GM19023 (cell line): ENCODE measurements around the gene CEP70.
"Not testable (repeated sequence)": the region's sequence is repeated elsewhere in the genome, so short reads cannot be mapped to it uniquely, and the experiment has no call there.

Experiments
- ATAC-seq: cut with Tn5 transposase; IDR thresholded peaks from one replicate; pipeline ENCODE4 v1.9.1; 2021; ENCODE audit warnings: mild to moderate bottlenecking, moderate library complexity; ENCODE audit not compliant: unreplicated experiment

The CEP70 gene

GRCh38 chr3:138593488-138594149 is 441 bp downstream of the CEP70 start:
- ATAC-seq = no peak

DNA sequence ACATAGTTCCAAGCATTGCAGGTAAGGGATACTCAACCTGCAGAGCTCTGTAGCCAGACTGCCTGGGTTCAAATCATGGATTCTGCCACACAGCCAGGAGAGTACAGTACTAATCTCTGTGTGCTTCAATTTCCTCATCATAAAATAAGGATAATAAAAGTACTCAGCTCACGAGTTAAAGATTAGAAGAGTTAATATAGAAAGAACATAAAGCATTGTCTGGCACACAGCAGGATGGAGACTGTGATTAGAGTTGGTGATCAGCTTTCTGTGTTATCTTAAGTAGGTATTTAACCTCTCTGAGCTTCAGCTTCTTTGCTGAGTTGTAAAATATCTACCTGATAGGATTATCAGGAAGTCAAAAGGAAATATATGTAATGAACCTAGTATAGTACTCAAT is 2.7 kb downstream of the CEP70 start:
- ATAC-seq = no peak

DNA sequence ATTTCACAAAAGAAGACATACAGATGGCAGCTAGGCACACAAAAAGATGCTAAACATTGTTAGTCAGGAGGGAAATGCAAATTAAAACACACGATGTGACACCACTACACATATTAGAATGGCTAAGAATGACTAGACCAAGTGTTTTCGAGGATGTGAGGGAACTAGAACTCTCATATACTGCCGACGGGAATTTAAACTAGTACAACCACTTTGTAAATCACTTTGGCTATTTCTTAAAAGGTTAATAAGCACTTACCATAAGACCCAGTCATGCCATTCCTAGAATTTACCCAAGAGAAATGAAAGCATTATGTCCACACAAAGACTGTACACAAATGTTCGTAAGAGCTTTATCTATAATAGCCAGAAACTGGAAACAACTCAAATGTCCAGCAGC is 5.6 kb downstream of the CEP70 start:
- ATAC-seq = no peak

GRCh38 chr3:138587374-138587773 is 6.7 kb downstream of the CEP70 start:
- ATAC-seq = no peak

DNA sequence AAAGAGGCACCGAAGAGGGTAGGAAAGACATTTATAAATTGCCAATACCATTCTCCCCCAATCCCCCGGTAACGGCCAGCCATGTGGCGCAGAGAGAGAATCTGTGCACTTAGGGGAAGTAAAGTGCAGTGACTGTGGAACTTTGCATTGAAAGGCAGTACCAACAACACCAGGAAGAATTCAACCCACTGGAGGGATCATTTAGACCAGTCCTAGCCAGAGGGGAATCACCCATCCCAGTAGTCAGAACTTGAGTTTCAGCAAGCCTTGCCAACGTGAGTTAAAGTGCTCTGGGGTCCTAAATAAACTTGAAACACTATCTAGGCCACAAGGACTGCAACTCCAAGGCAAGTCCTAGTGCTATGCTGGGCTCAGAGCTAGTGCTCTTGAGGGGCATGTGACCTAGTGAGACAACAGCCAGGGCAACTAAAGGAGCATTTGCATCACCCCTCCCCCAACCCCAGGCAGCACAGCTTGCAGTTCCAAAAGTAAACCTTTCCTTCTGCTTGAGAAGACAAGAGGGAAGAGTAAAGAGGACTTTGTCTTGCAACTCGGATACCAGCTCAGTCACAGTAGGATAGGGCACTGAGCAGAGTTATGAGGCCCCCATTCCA is 15.0 kb downstream of the CEP70 start:
- no peak for ATAC-seq

- ATAC-seq = peak; percentile 74
Observed at GRCh38 chr3:138578141-138578540, 15.9 kb downstream of the CEP70 start.

DNA sequence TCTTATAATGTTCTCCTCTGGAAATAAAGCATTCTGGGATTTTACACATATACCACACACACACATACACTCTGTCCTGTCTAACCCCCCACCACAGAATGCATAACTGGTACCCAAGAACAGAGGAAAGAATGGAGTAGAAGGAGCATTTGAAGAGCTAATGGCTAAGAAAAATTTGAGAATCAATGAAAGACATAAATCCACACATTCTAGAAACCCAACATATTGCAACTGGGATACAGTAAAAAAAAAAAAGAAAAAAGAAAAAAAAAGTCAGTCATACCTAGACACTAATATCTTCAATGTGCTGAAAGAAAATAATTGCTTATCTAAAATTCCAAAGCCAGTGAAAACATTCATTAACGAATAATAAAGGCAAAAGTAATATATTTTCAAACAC is 20.9 kb downstream of the CEP70 start:
- no peak for ATAC-seq

DNA sequence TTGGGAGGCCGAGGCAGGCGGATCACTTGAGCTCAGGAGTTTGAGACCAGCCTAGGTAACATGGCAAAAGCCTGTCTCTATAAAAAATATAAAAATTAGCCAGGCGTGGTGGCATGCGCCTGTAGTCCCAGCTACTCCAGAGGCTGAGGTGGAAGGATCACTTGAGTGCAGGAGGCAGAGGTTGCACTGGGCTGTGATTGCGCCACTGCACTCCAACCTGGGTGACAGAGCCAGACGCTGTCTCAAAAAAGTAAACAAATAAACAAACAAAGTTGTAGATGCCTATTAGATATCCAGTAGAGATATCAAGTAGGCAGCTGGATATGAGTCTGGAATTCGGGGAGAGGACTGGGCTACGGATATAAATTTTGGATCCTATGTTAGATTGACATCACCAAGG is 24.4 kb downstream of the CEP70 start:
- not testable (repeated sequence) for ATAC-seq

GRCh38 chr3:138569090-138569489 is 25.0 kb downstream of the CEP70 start:
- ATAC-seq = no peak

GRCh38 chr3:138567403-138567802 is 26.7 kb downstream of the CEP70 start:
- no peak for ATAC-seq

GRCh38 chr3:138566293-138566692 is 27.8 kb downstream of the CEP70 start:
- ATAC-seq = not testable (repeated sequence)

- ATAC-seq = not testable (repeated sequence)
Observed at GRCh38 chr3:138562902-138563301, 31.2 kb downstream of the CEP70 start.

DNA sequence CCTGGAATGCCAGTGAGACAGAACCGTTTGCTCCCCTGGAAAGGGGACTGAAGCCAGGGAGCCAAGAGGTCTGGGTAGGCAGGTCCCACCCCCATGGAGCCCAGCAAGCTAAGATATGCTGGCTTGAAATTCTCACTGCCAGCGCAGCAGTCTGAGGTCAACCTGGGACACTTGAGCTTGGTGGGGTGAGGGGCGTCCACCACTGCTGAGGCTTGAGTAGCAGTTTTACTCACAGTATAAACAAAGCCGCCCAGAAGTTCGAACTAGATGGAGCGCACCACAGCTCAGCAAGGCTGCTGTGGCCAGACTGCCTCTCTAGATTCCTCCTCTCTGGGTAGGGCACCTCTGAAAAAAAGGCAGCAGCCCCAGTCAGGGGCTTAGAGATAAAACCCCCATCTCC is 33.6 kb downstream of the CEP70 start:
- ATAC-seq = no peak

- no peak for ATAC-seq
Observed at GRCh38 chr3:138559134-138559533, 34.9 kb downstream of the CEP70 start.

GRCh38 chr3:138554775-138555174 is 39.3 kb downstream of the CEP70 start:
- ATAC-seq = not testable (repeated sequence)

DNA sequence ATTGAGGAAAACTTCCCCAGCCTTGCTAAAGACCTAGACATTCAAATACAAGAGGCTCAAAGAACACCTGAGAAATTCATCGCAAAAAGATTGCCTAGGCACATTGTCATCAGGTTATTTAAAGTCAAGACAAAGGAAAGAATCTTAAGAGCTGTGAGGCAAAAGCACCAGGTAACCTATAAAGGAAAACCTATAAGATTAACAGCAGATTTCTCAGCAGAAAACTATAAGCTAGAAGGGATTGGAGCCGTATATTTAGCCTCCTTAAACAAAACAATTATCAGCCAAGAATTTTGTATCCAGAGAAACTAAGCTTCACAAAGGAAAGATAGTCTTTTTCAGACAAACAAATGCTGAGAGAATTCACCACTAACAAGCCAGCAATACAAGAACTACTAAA is 43.1 kb downstream of the CEP70 start:
- ATAC-seq = not testable (repeated sequence)

- ATAC-seq = no peak
Observed at GRCh38 chr3:138549179-138549977, 44.7 kb downstream of the CEP70 start.

DNA sequence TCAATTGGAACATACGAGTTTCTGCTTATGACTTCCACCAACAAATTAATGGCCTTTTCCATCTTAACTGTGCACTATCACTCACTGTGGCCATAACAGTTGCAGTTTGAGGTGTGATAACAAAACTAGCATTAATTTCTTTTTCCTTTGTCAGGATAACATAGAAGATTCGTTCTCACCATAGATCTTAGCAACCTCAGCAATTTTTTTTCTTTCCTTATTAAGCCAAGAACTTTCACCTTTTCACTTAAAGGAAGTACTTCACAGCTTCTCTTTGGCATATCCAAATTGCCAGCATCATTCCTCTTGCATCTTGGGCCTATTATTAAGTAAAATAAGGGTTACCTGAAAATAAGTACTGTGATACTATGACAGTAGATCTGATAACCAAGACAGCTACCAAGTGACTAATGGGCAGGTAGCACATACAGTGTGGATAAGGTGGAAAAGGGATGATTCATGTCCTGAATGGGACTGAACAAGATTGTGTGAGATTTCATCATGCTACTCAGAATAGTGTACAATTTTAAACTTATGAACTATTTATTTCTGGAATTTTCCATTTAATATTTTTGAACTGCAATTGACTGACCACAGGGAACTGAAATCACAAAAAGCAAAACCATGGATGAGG is 46.6 kb downstream of the CEP70 start:
- ATAC-seq = no peak

GRCh38 chr3:138544546-138544945 is 49.5 kb downstream of the CEP70 start:
- no peak for ATAC-seq

GRCh38 chr3:138542977-138543376 is 51.1 kb downstream of the CEP70 start:
- no peak for ATAC-seq

GRCh38 chr3:138539352-138539751 is 54.7 kb downstream of the CEP70 start:
- ATAC-seq = no peak
